Gastrocnemius medialis (tissue), 4 donors: Measurements from ENCODE around the gene FZD10.

ENCODE experiments used
- CTCF ChIP-seq, 5 experiments: fragments of 450-650 bp in 3 of 5; fragments of 200-600 bp in 2 of 5; sonication (generic) in 2 of 5; IDR thresholded peaks in 4 of 5; conservative IDR thresholded peaks in 1 of 5; 1 replicate in 4 of 5; 2 replicates in 1 of 5; pipeline ENCODE4 v1.5.1; 2016 to 2019; ENCODE audit warnings: antibody characterized with exemption in 5 of 5, mild to moderate bottlenecking in 3 of 5, moderate library complexity in 3 of 5
- POLR2A ChIP-seq, 2 donors: fragments of 450-650 bp; IDR thresholded peaks; one replicate each; pipeline ENCODE4 v1.6.1; 2017; ENCODE audit warnings: antibody characterized with exemption in 2 of 2, mild to moderate bottlenecking in 2 of 2, moderate library complexity in 2 of 2

GRCh38 chr12:130169924-130170323, 7.7 kb downstream of the FZD10 start:
- TF ChIP-seq POLR2A (IDR thresholded peaks at IDR 0.05) (no peak), CTCF (IDR thresholded peaks at IDR 0.05 in 4 of 5, conservative IDR thresholded peaks at IDR 0.05 in 1 of 5) (no peak)
